Suprapubic skin (tissue), 3 donors: Measurements from ENCODE around the gene SSNA1.

ENCODE experiments used
- CTCF ChIP-seq, 2 donors: fragments of 200-600 bp in 1 of 2; fragments of 450-650 bp in 1 of 2; sonication (generic) in 1 of 2; IDR thresholded peaks; one replicate each; pipeline ENCODE4 v1.5.1; 2016 to 2019; ENCODE audit warnings: antibody characterized with exemption in 2 of 2, mild to moderate bottlenecking in 1 of 2, moderate library complexity in 1 of 2
- POLR2AphosphoS5 ChIP-seq, 3 donors: sonication (generic); formaldehyde crosslinking; IDR thresholded peaks; one replicate each; pipeline ENCODE4 v1.6.1; 2017; ENCODE audit warnings: antibody characterized with exemption in 3 of 3

GRCh38 chr9:137141976-137142936 is 46.2 kb upstream of the SSNA1 start:
- no peak for TF ChIP-seq CTCF (IDR thresholded peaks at IDR 0.05)
- no peak for TF ChIP-seq POLR2AphosphoS5 (IDR thresholded peaks at IDR 0.05)
